H1 (cell line): ENCODE measurements around the gene LIX1L. TPM values are rescaled to one million over a fixed set of nuclear protein-coding genes. Genes with fewer than 3 reads are reported as not detected.

Experiments
- CTCF ChIA-PET: fragments of 300-600 bp; sonication (Branson Sonifier 250); formaldehyde crosslinking; loops from one replicate; lab custom pipeline; 2021; ENCODE audit not compliant: partially characterized antibody; lab: Charles Lee
- POLR2A ChIA-PET: fragments of 300-600 bp; sonication (Branson Sonifier 250); formaldehyde crosslinking; loops from one replicate; lab custom pipeline; 2021; ENCODE audit warnings: inconsistent platforms; ENCODE audit not compliant: partially characterized antibody; lab: Charles Lee
- DNase-seq, 2 experiments: peaks; one replicate each; pipeline versions ENCODE4 v3.0.0 to v3.0.0-alpha.2; 2010 to 2022; ENCODE audit warnings: low spot score in 2 of 2, low read depth in 1 of 2, mixed read lengths in 1 of 2
- FAIRE-seq: peaks from 2 replicates; lab custom pipeline; 2011; peaks lifted over from hg19 to GRCh38; lab: Jason Lieb, UNC
- H2AFZ ChIP-seq: 2 replicates; pipeline ENCODE4 v1.8.1; 2012; ENCODE audit warnings: low read length, inconsistent platforms
- H2AK5ac ChIP-seq: 2 replicates; pipeline ENCODE4 v1.6.1; 2013; ENCODE audit warnings: low read depth, low read length
- H2BK120ac ChIP-seq: replicated peaks from 2 replicates; pipeline ENCODE3; 2013; ENCODE audit warnings: low read depth, low read length, inconsistent platforms
- H2BK12ac ChIP-seq: 2 replicates; pipeline ENCODE4 v1.6.1; 2013; ENCODE audit warnings: low read depth, low read length
- H2BK15ac ChIP-seq: 2 replicates; pipeline ENCODE4 v1.6.1; 2013; ENCODE audit warnings: low read length
- H2BK20ac ChIP-seq: 2 replicates; pipeline ENCODE4 v1.6.1; 2013; ENCODE audit warnings: low read length
- H2BK5ac ChIP-seq: 2 replicates; pipeline ENCODE4 v1.6.1; 2013; ENCODE audit warnings: low read depth, low read length
- H3K14ac ChIP-seq: 2 replicates; pipeline ENCODE4 v1.6.1; 2013; ENCODE audit warnings: inconsistent platforms; ENCODE audit not compliant: insufficient read length
- H3K18ac ChIP-seq: 2 replicates; pipeline ENCODE4 v1.6.1; 2013; ENCODE audit warnings: low read length; ENCODE audit errors: extremely low read depth
- H3K23ac ChIP-seq: 2 replicates; pipeline ENCODE4 v1.6.1; 2013; ENCODE audit warnings: inconsistent platforms; ENCODE audit not compliant: insufficient read length
- H3K23me2 ChIP-seq: 2 replicates; pipeline ENCODE4 v1.6.1; 2013; ENCODE audit warnings: low read depth, low read length
- H3K27ac ChIP-seq: 2 replicates; pipeline ENCODE4 v1.6.1; 2011; ENCODE audit warnings: low read depth, low read length, inconsistent platforms
- H3K27me3 ChIP-seq, 4 experiments: replicated peaks in 1 of 4; 1 replicate in 1 of 4; 2 replicates in 3 of 4; pipeline versions ENCODE4 v1.6.1 to v1.8.1; 2011 to 2013; ENCODE audit warnings: low read length in 3 of 4, mild to moderate bottlenecking in 3 of 4, inconsistent platforms in 2 of 4, mixed read lengths in 2 of 4, moderate library complexity in 1 of 4; ENCODE audit not compliant: control insufficient read depth in 3 of 4, insufficient read depth in 3 of 4; ENCODE audit errors: extremely low read depth in 1 of 4
- H3K36me3 ChIP-seq, 4 experiments: 2 replicates each; pipeline versions ENCODE4 v1.6.1 to v1.8.1; 2011 to 2013; ENCODE audit warnings: mild to moderate bottlenecking in 4 of 4, low read length in 3 of 4, moderate library complexity in 2 of 4, control low read depth in 1 of 4, inconsistent platforms in 1 of 4; ENCODE audit not compliant: insufficient read depth in 4 of 4, control insufficient read depth in 2 of 4
- H3K4ac ChIP-seq: replicated peaks from 2 replicates; pipeline ENCODE3; 2013; ENCODE audit warnings: low read length, low read depth, mixed read lengths, inconsistent platforms; ENCODE audit not compliant: insufficient read length
- H3K4me1 ChIP-seq, 4 experiments: replicated peaks in 1 of 4; 1 replicate in 1 of 4; 2 replicates in 3 of 4; pipeline versions ENCODE4 v1.6.1 to v1.8.1; 2011 to 2013; ENCODE audit warnings: low read length in 3 of 4, inconsistent platforms in 2 of 4, mixed read lengths in 1 of 4; ENCODE audit not compliant: insufficient read depth in 4 of 4, control insufficient read depth in 3 of 4
- H3K4me2 ChIP-seq, 2 experiments: 2 replicates each; pipeline versions ENCODE4 v1.6.1 to v1.8.1; 2011 to 2013; ENCODE audit warnings: low read depth in 2 of 2, low read length in 2 of 2, control low read depth in 1 of 2, inconsistent platforms in 1 of 2, mild to moderate bottlenecking in 1 of 2; ENCODE audit not compliant: insufficient read depth in 1 of 2
- H3K4me3 ChIP-seq, 4 experiments: fragments of 200-600, 300-600 bp in 1 of 4; sonication (generic), shearing (Covaris generic), sonication (Bioruptor Twin) in 1 of 4; 2 replicates each; pipeline versions ENCODE4 v1.5.1 to v1.8.1; 2011 to 2016; ENCODE audit warnings: low read length in 4 of 4, low read depth in 3 of 4, control low read depth in 2 of 4, inconsistent platforms in 2 of 4, mild to moderate bottlenecking in 2 of 4, mixed read lengths in 1 of 4, moderate library complexity in 1 of 4; ENCODE audit not compliant: insufficient read depth in 2 of 4; ENCODE audit errors: extremely low read depth in 1 of 4
- H3K56ac ChIP-seq: replicated peaks from 2 replicates; pipeline ENCODE3; 2013; ENCODE audit warnings: low read depth, mild to moderate bottlenecking, mixed read lengths, low read length, inconsistent platforms; ENCODE audit not compliant: insufficient read length
- H3K79me1 ChIP-seq: 2 replicates; pipeline ENCODE4 v1.6.1; 2013; ENCODE audit warnings: low read depth, low read length, control low read depth
- H3K79me2 ChIP-seq, 2 experiments: 2 replicates each; pipeline versions ENCODE4 v1.6.1 to v1.8.1; 2012 to 2013; ENCODE audit warnings: low read length in 2 of 2, mild to moderate bottlenecking in 2 of 2, inconsistent platforms in 1 of 2; ENCODE audit not compliant: insufficient read depth in 2 of 2, control insufficient read depth in 1 of 2
- H3K9ac ChIP-seq, 4 experiments: replicated peaks in 1 of 4; 1 replicate in 1 of 4; 2 replicates in 3 of 4; pipeline versions ENCODE4 v1.6.1 to v1.8.1; 2011 to 2013; ENCODE audit warnings: low read depth in 3 of 4, low read length in 3 of 4, control low read depth in 2 of 4, mild to moderate bottlenecking in 2 of 4, moderate library complexity in 2 of 4, inconsistent platforms in 1 of 4; ENCODE audit errors: extremely low read depth in 1 of 4
- H3K9me3 ChIP-seq, 2 experiments: 2 replicates each; pipeline versions ENCODE4 v1.6.1 to v1.8.1; 2012 to 2013; ENCODE audit warnings: mild to moderate bottlenecking in 2 of 2, moderate library complexity in 2 of 2, control low read depth in 1 of 2, inconsistent platforms in 1 of 2, low read depth in 1 of 2, low read length in 1 of 2, mixed read lengths in 1 of 2; ENCODE audit not compliant: insufficient read depth in 2 of 2
- H4K20me1 ChIP-seq, 2 experiments: replicated peaks in 1 of 2; 2 replicates each; pipeline versions ENCODE3 to v1.8.1; 2011 to 2013; ENCODE audit warnings: inconsistent platforms in 2 of 2, low read length in 2 of 2, mild to moderate bottlenecking in 1 of 2; ENCODE audit not compliant: insufficient read depth in 2 of 2, control insufficient read depth in 1 of 2
- H4K5ac ChIP-seq: 2 replicates; pipeline ENCODE4 v1.6.1; 2013; ENCODE audit warnings: low read length, low read depth, mixed read lengths, inconsistent platforms; ENCODE audit not compliant: insufficient read length
- H4K8ac ChIP-seq: 2 replicates; pipeline ENCODE4 v1.8.0; 2013; ENCODE audit warnings: mild to moderate bottlenecking, moderate library complexity, low read length, inconsistent platforms; ENCODE audit not compliant: insufficient read depth; ENCODE audit errors: extremely low read depth
- H4K91ac ChIP-seq: replicated peaks from 2 replicates; pipeline ENCODE3; 2013; ENCODE audit warnings: low read length, mixed read lengths, inconsistent platforms; ENCODE audit not compliant: insufficient read length
- CREB1 ChIP-seq: IDR thresholded peaks from 2 replicates; pipeline ENCODE4 v1.6.1; 2012; ENCODE audit warnings: inconsistent platforms
- KDM5A ChIP-seq: fragments of 200-600 bp; IDR thresholded peaks from 2 replicates; pipeline ENCODE4 v1.7.1; 2012; ENCODE audit warnings: mild to moderate bottlenecking, low read length, inconsistent platforms, mixed read lengths
- POLR2AphosphoS5 ChIP-seq: IDR thresholded peaks from 2 replicates; pipeline ENCODE4 v1.6.1; 2011; ENCODE audit warnings: low read depth, low read length
- RAD21 ChIP-seq, 2 experiments: IDR thresholded peaks in 1 of 2; conservative IDR thresholded peaks in 1 of 2; 2 replicates each; pipeline ENCODE4 v1.6.1; 2011; ENCODE audit warnings: low read depth in 2 of 2, low read length in 2 of 2, improper control_type of control experiment in 1 of 2, inconsistent platforms in 1 of 2, mild to moderate bottlenecking in 1 of 2, moderate library complexity in 1 of 2
- RFX5 ChIP-seq: IDR thresholded peaks from 2 replicates; pipeline ENCODE4 v1.6.1; 2011; ENCODE audit warnings: low read depth, low read length, improper control_type of control experiment, borderline replicate concordance
- SP2 ChIP-seq: IDR thresholded peaks from 2 replicates; pipeline ENCODE4 v1.6.1; 2012; ENCODE audit warnings: mild to moderate bottlenecking, low read length, inconsistent platforms
- SP4 ChIP-seq: IDR thresholded peaks from 2 replicates; pipeline ENCODE4 v1.6.1; 2012; ENCODE audit warnings: low read length, inconsistent platforms
- SRF ChIP-seq: IDR thresholded peaks from 2 replicates; pipeline ENCODE4 v1.6.1; 2011; ENCODE audit warnings: mild to moderate bottlenecking, low read depth, low read length, moderate library complexity
- SUZ12 ChIP-seq: fragments of 200-600 bp; sonication (generic); IDR thresholded peaks from 2 replicates; pipeline ENCODE4 v1.6.1; 2012; ENCODE audit warnings: mild to moderate bottlenecking, inconsistent platforms, low read length, moderate library complexity, mixed read lengths
- WGBS, 2 experiments: shearing (Covaris generic) in 1 of 2; methylation state at CpG; one replicate each; pipeline versions ENCODE4 v1.1.6 to v1.1.7; 2013 to 2015; ENCODE audit warnings: low lambda C conversion rate in 2 of 2, mixed read lengths in 2 of 2, inconsistent platforms in 1 of 2, low coverage in 1 of 2, missing lambda C conversion rate in 1 of 2; ENCODE audit not compliant: insufficient replicate concordance in 2 of 2, insufficient coverage in 1 of 2, insufficient read length in 1 of 2; ENCODE audit errors: extremely low coverage in 1 of 2, missing lambda C conversion rate in 1 of 2; 5-methylcytosine and 5-hydroxymethylcytosine counted together
- polyA plus RNA-seq, 7 experiments: library from polyadenylated mRNA; depleted of rRNA in 3 of 7; stranded (reverse) in 5 of 7; unstranded in 2 of 7; fragments of >200 nt in 5 of 7; fragments of 200-250 nt in 2 of 7; gene quantifications; 1 replicate in 5 of 7; 2 replicates in 1 of 7; 4 replicates in 1 of 7; pipeline versions ENCODE4 v1.2.1 to v1.2.3, GENCODE V29; 2011 to 2013; ENCODE audit warnings: missing spikeins in 2 of 7, mixed read lengths in 2 of 7
- total RNA-seq: library from RNA; stranded (reverse); fragmentation: NEBNext Ultra II Directional; extraction: Animal tissue kit (Norgen Biotek cat#: 25700); gene quantifications from 2 replicates; pipeline ENCODE4 v1.2.1, GENCODE V29; 2021
- TF ChIP-seq, protein P1 (sequence below): IDR thresholded peaks from 2 replicates; pipeline ENCODE4 v1.6.1; 2011; ENCODE audit warnings: low read length, improper control_type of control experiment

Gene LIX1L
- total and polyA plus RNA-seq, 2 of the 8 experiments (the other 6 are each of a cell fraction or from before 2014, with no cell fraction given): 2.9 to 3.7 TPM

DNA sequence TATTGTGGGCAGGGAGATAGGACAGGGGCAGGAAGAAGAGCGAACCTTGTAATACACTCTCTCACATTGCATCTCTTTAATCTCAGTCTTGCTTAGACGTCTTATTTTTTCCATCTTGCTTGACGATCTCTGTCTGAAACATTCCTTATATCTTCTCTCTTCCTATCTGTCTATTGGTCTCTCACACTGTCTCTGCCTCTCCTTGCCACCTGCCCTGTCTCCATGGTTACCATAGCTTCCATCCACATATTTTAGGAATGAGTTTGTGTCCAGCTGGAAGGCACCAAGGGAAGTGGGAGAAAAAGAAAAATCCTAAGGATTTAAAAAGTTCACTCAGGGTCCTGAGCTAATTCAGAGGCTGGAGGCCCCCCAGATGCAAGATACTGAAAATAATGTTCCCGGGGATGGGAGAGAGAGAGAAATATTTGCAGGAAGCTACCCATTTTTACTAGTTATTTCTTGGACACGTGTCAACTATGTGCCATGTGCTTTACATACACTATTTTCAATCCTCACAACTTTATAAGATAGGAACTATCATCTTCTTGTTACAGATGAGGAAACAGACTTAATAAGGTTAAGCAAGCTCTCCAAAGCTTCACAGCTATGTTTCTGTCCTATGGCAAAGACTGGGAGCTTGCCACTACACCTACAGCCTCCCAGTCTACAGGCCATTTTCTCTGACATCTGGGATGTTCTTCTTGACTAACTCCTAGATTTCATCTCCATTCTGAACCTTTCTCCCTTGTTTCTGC lies 5.6 kb upstream of the LIX1L start:
- H3K4me2 ChIP-seq: peak overlapping the region; percentile 74 to 93
- H3K23ac ChIP-seq: no peak overlapping the region
- H3K79me1 ChIP-seq: no peaks in the 10 kb centered on the region
- H2BK15ac ChIP-seq: no peak overlapping the region
- FAIRE-seq: no peak
- H4K91ac ChIP-seq: no peak overlapping the region
- peak overlapping the region in 1 of 4 experiments; percentile 81; a peak in 2 of 8 replicates for H3K4me3 ChIP-seq
- H3K18ac ChIP-seq: no peak overlapping the region
- no peak overlapping the region for H3K4ac ChIP-seq
- DNase-seq: no peak
- no peak overlapping the region for H3K27ac ChIP-seq
- ChIA-PET POLR2A (interaction anchor here (0.8 to 4.1 kb wide), 12 partner anchors 9 to 104 kb away, joined by 3 to 21 read pairs (median 7); partner anchors contain the start of genes PEX11B, PIAS3, RBM8A and TXNIP), CTCF (interaction anchor here (0.7 to 3.6 kb wide), 12 partner anchors 13 to 118 kb away, joined by 3 to 17 read pairs (median 4); partner anchors contain the start of genes NUDT17 and PIAS3)
- H2BK120ac ChIP-seq: no peak overlapping the region
- no peak overlapping the region for H4K5ac ChIP-seq
- no peak overlapping the region for H3K9ac ChIP-seq
- TF ChIP-seq CREB1 (no peak), POLR2AphosphoS5 (no peak), RFX5 (no peak), SRF (no peak), SP4 (no peak), SP2 (no peak), RAD21 (IDR thresholded peaks at IDR 0.05 in 1 of 2, conservative IDR thresholded peaks at IDR 0.05 in 1 of 2; ENCODE audit: low read depth in 2 of 2, low read length in 2 of 2) (no peak), KDM5A (no peak), SUZ12 (no peak; the same call in 1 of the 2 replicates)
- TF ChIP-seq, protein P1, sequence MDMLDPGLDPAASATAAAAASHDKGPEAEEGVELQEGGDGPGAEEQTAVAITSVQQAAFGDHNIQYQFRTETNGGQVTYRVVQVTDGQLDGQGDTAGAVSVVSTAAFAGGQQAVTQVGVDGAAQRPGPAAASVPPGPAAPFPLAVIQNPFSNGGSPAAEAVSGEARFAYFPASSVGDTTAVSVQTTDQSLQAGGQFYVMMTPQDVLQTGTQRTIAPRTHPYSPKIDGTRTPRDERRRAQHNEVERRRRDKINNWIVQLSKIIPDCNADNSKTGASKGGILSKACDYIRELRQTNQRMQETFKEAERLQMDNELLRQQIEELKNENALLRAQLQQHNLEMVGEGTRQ: no peak
- no peak overlapping the region for H3K56ac ChIP-seq
- peaks cover 0 to 2% of the 10 kb centered on the region in 2 experiments for H4K20me1 ChIP-seq
- 71% methylated on average over 5 of the region's 5 CpGs; no CpG with 5 or more reads in 1 of the 2 experiments for WGBS, 2 experiments
- H2AK5ac ChIP-seq: no peak overlapping the region
- H3K14ac ChIP-seq: no peak overlapping the region
- H3K79me2 ChIP-seq: no peaks in the 10 kb centered on the region
- no peak overlapping the region for H2BK5ac ChIP-seq
- H2AFZ ChIP-seq: no peak overlapping the region
- H4K8ac ChIP-seq: no peak overlapping the region
- H3K23me2 ChIP-seq: peaks cover 22% of the 10 kb centered on the region
- H3K9me3 ChIP-seq: no peaks in the 10 kb centered on the region
- H2BK12ac ChIP-seq: no peak overlapping the region
- H3K27me3 ChIP-seq: peaks cover 25 to 52% (median 50%) of the 10 kb centered on the region in 4 experiments
- H2BK20ac ChIP-seq: no peak overlapping the region
- no peaks in the 10 kb centered on the region for H3K36me3 ChIP-seq
- peaks cover 0 to 17% (median 11%) of the 10 kb centered on the region in 4 experiments; a peak in 6 of 7 replicates for H3K4me1 ChIP-seq
